OCI-LY3 (cell line): ENCODE results near the gene STOX1.
"Not testable (repeated sequence)": the region's sequence is repeated elsewhere in the genome, so short reads cannot be mapped to it uniquely, and the experiment has no call there.

Experiments used
- H2AFZ ChIP-seq: fragments of 200-600, 300-600 bp; shearing (Covaris generic); 2 replicates; pipeline ENCODE4 v1.6.0; 2014; ENCODE audit warnings: antibody characterized with exemption, low read depth, low read length
- H3K27ac ChIP-seq: fragments of 200-600, 300-600 bp; sonication (generic); 2 replicates; pipeline ENCODE4 v1.5.1; 2014; ENCODE audit warnings: mild to moderate bottlenecking, low read length, moderate library complexity, mixed read lengths
- H3K27me3 ChIP-seq: fragments of 200-600, 300-600 bp; sonication (generic); 2 replicates; pipeline ENCODE4 v1.6.1; 2014; ENCODE audit warnings: low read depth, low read length, mixed read lengths
- H3K36me3 ChIP-seq: fragments of 200-600, 300-600 bp; sonication (generic); replicated peaks from 2 replicates; pipeline ENCODE3; 2014; ENCODE audit warnings: low read depth, low read length, mixed read lengths
- H3K4me1 ChIP-seq: fragments of 300-600, 200-600 bp; sonication (generic); 2 replicates; pipeline ENCODE4 v1.6.1; 2014; ENCODE audit warnings: low read length, mixed read lengths
- H3K4me2 ChIP-seq: fragments of 200-600, 300-600 bp; sonication (generic); 2 replicates; pipeline ENCODE4 v1.6.1; 2014; ENCODE audit warnings: low read length, mixed read lengths
- H3K4me3 ChIP-seq: fragments of 300-600, 200-600 bp; sonication (generic); 2 replicates; pipeline ENCODE4 v1.5.1; 2014; ENCODE audit warnings: antibody characterized with exemption, mild to moderate bottlenecking, low read length, moderate library complexity
- H3K79me2 ChIP-seq: fragments of 300-600, 200-600 bp; shearing (Covaris generic); 2 replicates; pipeline ENCODE4 v1.6.1; 2014; ENCODE audit warnings: mild to moderate bottlenecking, low read length, mixed read lengths
- H3K9ac ChIP-seq: fragments of 300-600, 200-600 bp; shearing (Covaris generic); 2 replicates; pipeline ENCODE4 v1.6.0; 2014; ENCODE audit warnings: mild to moderate bottlenecking, low read length, moderate library complexity
- H3K9me3 ChIP-seq: fragments of 200-600, 300-600 bp; shearing (Covaris generic); 2 replicates; pipeline ENCODE4 v1.6.1; 2014; ENCODE audit warnings: low read length, mixed read lengths; ENCODE audit not compliant: insufficient read depth
- H4K20me1 ChIP-seq: fragments of 200-600, 300-600 bp; sonication (generic); 2 replicates; pipeline ENCODE4 v1.6.1; 2016; ENCODE audit warnings: low read length, mixed read lengths; ENCODE audit not compliant: insufficient read depth
- EZH2phosphoT487 ChIP-seq: fragments of 200-600 bp; shearing (Covaris generic); IDR thresholded peaks from 2 replicates; pipeline ENCODE4 v1.6.1; 2018; ENCODE audit warnings: antibody characterized with exemption, mixed run types, low read depth
- TF ChIP-seq, protein P1 (sequence below): fragments of 200-600, 300-600 bp; sonication (generic); IDR thresholded peaks from 2 replicates; pipeline ENCODE4 v1.5.1; 2014; ENCODE audit warnings: antibody characterized with exemption, low read length, low read depth

STOX1 gene

DNA sequence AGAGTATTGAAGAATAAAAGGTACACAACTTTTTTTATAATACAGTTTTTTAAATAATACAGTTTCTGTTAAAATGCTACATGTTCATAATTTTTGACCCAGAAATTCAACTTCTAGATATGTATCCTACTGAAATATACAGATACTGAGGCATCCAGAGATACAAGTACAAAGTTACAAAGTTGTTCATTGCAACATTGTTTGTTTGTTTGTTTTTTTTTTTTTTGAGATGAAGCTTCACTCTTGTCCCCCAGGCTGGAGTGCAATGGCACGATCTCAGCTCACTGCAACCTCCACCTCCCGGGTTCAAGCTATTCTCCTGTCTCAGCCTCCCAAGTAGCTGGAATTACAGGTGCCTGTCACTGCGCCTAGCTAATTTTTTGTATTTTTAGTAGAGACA lies 105.5 kb downstream of the STOX1 start:
- H3K4me2 ChIP-seq, H3K27me3 ChIP-seq, H3K4me3 ChIP-seq, H2AFZ ChIP-seq, H3K9ac ChIP-seq, H3K79me2 ChIP-seq, H3K27ac ChIP-seq, H4K20me1 ChIP-seq, H3K9me3 ChIP-seq, H3K4me1 ChIP-seq: not testable (repeated sequence)
- peaks cover 12% of the 10 kb centered on the region for H3K36me3 ChIP-seq

DNA sequence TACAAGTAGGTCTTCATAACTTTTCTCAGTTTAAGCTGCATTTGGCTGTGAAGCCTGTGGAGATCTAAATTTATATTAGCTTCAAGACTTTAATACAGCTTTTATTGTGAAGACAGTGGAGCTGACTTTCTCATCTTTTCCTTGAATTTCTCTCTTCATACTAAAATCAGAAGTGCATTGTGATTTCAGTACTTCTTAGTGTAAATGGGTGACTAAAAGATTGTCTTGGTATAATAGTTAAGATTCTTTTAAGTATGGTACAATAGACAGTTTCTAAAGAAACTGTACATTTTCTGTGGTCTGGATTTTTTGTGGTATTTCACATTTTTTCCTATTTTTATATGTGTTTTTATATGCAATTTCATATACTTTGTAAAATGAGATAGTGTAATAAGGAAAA lies 107.7 kb downstream of the STOX1 start:
- H2AFZ ChIP-seq = no peak overlapping the region
- no peak overlapping the region for H3K4me2 ChIP-seq
- no peaks in the 10 kb centered on the region for H3K79me2 ChIP-seq
- no peaks in the 10 kb centered on the region for H3K9me3 ChIP-seq
- no peak overlapping the region for H3K27ac ChIP-seq
- H4K20me1 ChIP-seq = no peaks in the 10 kb centered on the region
- no peak overlapping the region for H3K4me3 ChIP-seq
- H3K27me3 ChIP-seq = no peaks in the 10 kb centered on the region
- H3K4me1 ChIP-seq = no peaks in the 10 kb centered on the region
- peaks cover 15% of the 10 kb centered on the region for H3K36me3 ChIP-seq
- H3K9ac ChIP-seq = no peak overlapping the region
- TF ChIP-seq, protein P1, sequence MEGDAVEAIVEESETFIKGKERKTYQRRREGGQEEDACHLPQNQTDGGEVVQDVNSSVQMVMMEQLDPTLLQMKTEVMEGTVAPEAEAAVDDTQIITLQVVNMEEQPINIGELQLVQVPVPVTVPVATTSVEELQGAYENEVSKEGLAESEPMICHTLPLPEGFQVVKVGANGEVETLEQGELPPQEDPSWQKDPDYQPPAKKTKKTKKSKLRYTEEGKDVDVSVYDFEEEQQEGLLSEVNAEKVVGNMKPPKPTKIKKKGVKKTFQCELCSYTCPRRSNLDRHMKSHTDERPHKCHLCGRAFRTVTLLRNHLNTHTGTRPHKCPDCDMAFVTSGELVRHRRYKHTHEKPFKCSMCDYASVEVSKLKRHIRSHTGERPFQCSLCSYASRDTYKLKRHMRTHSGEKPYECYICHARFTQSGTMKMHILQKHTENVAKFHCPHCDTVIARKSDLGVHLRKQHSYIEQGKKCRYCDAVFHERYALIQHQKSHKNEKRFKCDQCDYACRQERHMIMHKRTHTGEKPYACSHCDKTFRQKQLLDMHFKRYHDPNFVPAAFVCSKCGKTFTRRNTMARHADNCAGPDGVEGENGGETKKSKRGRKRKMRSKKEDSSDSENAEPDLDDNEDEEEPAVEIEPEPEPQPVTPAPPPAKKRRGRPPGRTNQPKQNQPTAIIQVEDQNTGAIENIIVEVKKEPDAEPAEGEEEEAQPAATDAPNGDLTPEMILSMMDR = no peak
- TF ChIP-seq EZH2phosphoT487 = no peak

DNA sequence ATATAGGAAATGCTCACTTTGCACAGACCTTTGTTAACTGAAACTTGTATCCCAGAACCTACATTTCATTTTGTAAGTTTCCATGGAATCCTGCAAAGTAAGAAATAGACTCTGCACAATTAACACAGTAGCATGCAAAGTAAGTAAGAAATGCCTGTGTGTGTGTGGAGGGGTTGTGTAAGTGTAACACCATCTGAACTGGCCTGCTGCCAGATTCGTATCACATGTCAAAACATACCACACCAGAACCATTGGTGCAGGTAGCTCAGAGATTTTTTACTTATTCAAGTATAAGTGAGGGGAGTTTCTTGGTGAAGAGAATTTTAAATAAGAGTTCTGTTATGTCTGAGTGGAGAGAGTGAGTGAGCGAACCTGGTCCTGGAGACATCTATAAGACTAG lies 110.8 kb downstream of the STOX1 start:
- H3K4me2 ChIP-seq = no peak overlapping the region
- no peak overlapping the region for H3K4me3 ChIP-seq
- H4K20me1 ChIP-seq = no peaks in the 10 kb centered on the region
- TF ChIP-seq, protein P1 = no peak
- TF ChIP-seq EZH2phosphoT487 = no peak
- H3K27me3 ChIP-seq = no peaks in the 10 kb centered on the region
- peaks cover 8% of the 10 kb centered on the region for H3K36me3 ChIP-seq
- no peak overlapping the region for H3K9ac ChIP-seq
- H3K27ac ChIP-seq = no peak overlapping the region
- no peaks in the 10 kb centered on the region for H3K79me2 ChIP-seq
- no peaks in the 10 kb centered on the region for H3K9me3 ChIP-seq
- H3K4me1 ChIP-seq = no peaks in the 10 kb centered on the region
- H2AFZ ChIP-seq = no peak overlapping the region

DNA sequence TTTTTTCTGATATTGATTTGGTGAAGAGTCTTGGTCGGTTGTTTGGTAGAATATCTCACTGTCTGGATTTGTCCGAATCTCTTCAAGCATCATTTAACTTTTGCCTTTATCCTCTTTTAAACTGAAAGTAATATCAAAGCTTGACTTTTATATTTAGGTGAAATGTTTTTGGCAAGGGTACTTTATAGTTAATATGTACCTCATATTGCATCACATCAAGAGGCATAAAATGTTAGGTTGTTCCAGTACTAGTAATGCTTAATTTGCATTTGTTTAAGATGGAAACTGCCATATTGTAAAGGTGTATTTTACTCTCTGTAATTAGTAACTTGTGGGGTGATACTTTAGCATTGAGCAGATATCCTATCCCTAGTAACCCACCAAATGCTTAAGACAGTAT lies 111.6 kb downstream of the STOX1 start:
- Histone ChIP-seq H3K79me2 (no peaks in the 10 kb centered on the region), H3K9ac (no peak overlapping the region), H3K27ac (no peak overlapping the region), H4K20me1 (no peaks in the 10 kb centered on the region), H3K27me3 (no peaks in the 10 kb centered on the region), H2AFZ (no peak overlapping the region), H3K36me3 (peaks cover 8% of the 10 kb centered on the region), H3K9me3 (no peaks in the 10 kb centered on the region), H3K4me2 (no peak overlapping the region), H3K4me1 (no peaks in the 10 kb centered on the region), H3K4me3 (no peak overlapping the region)
- TF ChIP-seq EZH2phosphoT487 = no peak
- TF ChIP-seq, protein P1 = no peak

DNA sequence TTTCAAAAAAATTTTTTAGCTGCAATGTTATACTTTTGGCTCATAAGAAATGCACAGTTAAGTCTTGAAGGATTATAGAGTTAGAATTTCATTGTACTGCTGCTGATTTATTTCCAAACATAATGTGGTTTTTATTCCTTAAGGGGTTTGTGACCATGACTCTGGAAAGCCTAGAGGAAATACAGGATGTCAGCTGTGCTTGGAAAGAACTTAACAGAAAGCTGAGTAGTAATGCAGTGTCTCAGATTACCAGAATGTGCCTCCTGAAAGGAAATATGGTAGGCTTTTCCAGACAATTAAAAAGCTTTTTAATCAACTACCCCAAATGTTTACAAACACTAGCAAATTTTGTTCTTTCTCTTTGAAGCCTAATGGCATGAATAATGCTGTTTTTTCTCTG lies 113.6 kb downstream of the STOX1 start:
- H3K79me2 ChIP-seq, H2AFZ ChIP-seq, H3K4me2 ChIP-seq, H3K9ac ChIP-seq, H3K27ac ChIP-seq, H3K27me3 ChIP-seq, H3K4me3 ChIP-seq, H3K9me3 ChIP-seq, H3K4me1 ChIP-seq, H3K36me3 ChIP-seq, H4K20me1 ChIP-seq: not testable (repeated sequence)
